Myometrial cell (primary cell): ENCODE data around the gene ALDH3A1. TPM values are rescaled to one million over a fixed set of nuclear protein-coding genes. Genes with fewer than 3 reads are reported as not detected.

ENCODE experiments used
- total RNA-seq: library from RNA; depleted of rRNA; stranded (reverse); fragments of >200 nt; gene quantifications from 2 replicates; pipeline ENCODE4 v1.2.3, GENCODE V29; 2015

Gene ALDH3A1
- not detected in 2 replicates for total RNA-seq

GRCh38 chr17:19747829-19748806 is at the start of gene ALDH3A1:
Gene ALDH3A1, minus strand, starts transcription at chr17:19748298. Its CDS starts 3,169 bp downstream, at chr17:19745129.

DNA sequence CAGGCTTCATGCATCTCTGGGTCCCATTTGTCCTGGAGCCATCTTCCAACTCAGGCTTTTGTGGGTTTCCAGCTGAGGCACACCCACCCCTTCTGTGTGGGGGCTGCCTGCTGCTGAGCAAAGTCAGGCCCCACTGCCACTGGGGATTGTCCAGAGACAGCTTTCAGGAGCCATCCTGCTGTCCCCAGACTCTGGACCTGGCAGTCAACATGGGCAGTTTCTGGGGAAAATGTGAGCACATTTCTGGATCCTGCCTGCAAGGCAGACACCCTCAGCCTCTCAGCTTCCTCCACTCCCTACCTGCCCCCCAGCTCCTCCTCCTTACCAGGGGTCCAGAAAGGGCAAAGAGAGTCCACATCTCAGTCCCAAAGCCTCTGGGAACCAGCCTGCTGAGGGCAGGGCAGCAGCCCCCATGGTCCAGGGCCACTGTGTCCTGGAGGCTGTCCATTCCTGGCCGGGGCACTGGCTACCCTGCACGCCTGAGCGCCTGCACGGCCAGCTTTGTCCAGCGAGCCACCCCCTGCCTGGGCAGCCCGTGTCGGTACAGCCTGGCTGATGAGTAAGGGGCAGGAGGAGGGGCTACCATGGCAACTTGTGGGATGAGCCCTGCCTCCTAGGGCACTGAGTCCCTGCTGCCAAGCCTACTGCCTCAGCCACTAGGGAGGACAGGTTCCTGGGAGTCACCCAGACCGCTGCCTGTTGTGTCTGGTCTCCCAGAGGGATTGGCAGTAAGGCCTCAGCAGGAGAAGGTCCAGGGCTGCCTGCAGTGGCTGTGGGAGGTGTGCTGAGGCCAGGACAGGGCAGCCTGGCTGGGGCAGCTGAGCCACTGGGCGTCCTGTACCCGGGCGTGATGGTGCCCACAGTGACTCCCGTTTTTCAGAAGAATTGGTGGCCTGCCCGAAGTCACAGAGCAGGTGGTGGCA is 31.7 kb downstream of the ALDH3A1 start, which contains the start of gene SLC47A2:
SLC47A2 (minus strand) TSS at position 477 of the 923 bp plus-strand sequence; CDS start at position 448, 29 bp downstream.

Other genes starting within 250 kb of the ALDH3A1 start
- 0.86 and 4.4 TPM in 2 replicates for gene SLC47A1, start 214.4 kb downstream of the ALDH3A1 start, total RNA-seq
- gene ALDH3A2, start 99.5 kb downstream of the ALDH3A1 start, total RNA-seq = 15.0 and 17.4 TPM in 2 replicates
- gene SLC47A2, start 31.7 kb downstream of the ALDH3A1 start, total RNA-seq = not detected in 2 replicates
- gene ULK2, start 119.6 kb upstream of the ALDH3A1 start, total RNA-seq = 15.0 and 17.0 TPM in 2 replicates
- gene AKAP10, start 229.5 kb upstream of the ALDH3A1 start, total RNA-seq = 25.4 and 31.9 TPM in 2 replicates